HG03457 (cell line): Measurements from ENCODE around the gene SMIM20.

Source experiments
- ATAC-seq: cut with Tn5 transposase; IDR thresholded peaks from one replicate; pipeline ENCODE4 v1.9.1; 2021; ENCODE audit warnings: moderate number of reproducible peaks; ENCODE audit not compliant: unreplicated experiment

Gene SMIM20

DNA sequence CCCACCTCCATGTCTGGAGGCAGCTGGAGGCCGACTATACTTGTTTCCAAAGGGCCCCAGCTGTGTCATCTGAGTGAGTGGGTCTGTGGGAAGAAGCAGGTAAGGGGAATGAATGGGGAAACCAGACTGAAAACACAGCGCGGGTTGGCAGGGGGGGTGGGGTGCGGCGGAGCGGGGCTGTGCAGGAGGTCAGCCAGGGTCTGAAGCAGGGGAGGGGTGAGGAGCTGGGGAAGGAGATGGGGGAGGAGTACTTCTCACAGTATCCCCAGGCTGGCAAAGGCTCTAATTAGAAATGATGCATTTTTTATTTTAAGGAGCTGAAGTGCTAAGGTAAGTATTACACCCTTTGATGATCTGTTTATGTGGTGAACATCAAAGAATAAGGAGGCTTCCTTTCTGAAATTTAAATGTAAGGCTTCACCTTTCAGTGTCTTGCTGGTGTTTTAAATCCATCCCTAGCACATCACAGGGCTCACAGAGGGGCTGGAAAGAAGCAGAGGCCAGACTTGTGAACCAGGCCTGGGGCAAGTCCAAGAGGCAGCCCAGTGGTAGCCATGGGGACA, 37.5 kb downstream of the SMIM20 start:
- ATAC-seq, result no peak

DNA sequence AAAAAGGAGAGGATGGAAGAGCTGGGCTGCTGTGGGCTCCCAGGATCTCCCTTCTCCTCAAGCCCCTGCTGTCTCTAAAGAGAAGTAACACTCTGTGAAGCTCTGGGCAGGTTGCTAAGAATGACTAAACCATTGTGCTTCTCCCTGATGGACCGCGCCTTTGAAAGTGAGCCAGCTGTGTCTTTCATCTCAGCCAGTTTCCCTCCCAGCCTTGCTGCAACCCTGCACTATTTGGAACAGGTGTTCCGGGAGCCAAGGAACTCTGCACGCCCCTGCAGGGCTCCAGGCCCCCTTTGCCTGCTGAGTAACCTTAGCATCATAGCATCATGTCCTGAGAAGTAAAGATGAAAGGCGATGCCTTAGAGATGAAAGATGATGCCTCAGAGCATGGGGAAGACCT, 39.7 kb downstream of the SMIM20 start:
- no peak for ATAC-seq

DNA sequence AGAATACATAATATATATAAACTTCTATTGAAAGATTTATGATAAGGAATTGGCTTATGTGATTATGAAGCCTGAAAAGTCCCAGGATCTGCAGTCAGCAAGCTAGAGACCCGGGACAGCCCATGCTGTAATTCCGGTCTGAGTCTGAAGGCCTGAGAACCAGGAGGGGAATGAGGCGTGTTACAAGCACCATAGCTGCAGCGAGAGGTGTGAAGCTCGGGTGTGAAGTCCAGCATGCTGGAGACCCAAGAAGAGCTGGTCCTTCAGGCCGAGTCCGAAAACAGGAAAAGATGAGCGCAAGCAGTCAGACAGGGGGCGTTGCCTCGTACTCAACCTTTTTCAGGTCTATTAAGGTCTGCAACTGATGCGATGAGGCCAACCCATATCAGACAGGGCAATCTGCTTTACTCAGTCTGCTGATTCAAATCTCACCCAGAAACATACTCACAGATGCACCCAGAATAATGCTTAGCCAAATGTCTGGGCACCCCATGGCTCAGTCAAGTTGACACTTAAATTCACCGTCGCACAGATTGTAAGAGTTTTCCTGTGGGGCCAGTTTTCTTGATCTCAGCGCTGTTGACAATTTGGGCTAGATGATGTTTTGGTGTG, 40.4 kb downstream of the SMIM20 start:
- no peak for ATAC-seq

DNA sequence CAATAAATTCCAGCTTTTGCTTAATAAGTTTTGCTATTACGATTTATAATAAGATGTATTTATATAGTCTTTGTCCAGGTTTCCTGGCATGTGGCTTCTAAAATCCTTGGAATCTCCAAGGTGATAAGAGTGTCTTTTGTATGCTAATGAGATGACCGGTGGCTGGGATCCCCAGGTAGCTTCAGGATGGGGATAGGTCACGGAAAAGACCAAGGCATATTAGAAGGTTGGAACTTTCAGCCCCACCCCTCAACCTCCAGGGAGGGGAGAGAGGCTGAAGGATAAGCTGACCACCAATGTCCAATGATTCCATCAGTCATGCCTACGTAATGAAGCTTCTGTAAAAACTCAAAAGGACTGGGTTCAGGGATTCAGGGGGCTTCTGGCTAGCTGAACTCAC, 41.7 kb downstream of the SMIM20 start:
- ATAC-seq, result no peak

DNA sequence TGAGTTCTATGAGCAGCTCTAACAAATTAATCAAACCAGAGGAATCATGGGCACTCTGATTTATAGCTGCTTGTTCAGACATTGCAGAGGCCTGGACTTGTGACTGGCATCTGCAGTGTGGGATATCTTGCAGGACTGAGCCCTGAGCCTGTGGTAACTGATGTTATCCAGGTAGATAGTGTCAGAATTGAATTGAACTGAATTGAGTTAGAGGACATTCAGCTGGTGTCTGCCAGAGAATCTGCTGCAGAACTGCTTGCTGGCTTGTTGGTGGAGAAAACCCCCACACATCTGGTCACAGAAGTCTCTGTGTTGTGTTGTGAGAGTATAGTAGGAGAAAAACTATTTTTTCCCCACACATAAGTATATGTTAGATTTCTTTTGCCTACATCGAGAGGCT, 42.2 kb downstream of the SMIM20 start:
- no peak for ATAC-seq

DNA sequence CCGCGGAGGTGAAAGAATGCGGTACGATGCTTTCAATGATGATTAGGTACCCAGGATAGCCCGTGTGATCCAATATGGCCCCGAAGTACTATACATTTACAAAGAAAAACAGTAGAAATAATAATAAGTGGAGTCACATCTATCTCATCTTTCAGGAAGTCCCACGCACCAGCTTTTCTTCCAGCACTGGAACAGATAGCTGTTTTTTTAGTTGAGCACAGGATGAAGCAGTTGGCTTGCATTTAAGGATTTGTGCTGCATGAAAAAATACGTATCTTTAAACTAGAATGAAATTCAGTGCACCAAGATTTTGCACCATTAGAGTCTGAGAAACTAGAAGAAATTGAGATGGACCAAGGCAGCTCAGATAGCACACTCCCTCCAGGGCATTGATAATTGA, 44.1 kb downstream of the SMIM20 start:
- no peak for ATAC-seq

DNA sequence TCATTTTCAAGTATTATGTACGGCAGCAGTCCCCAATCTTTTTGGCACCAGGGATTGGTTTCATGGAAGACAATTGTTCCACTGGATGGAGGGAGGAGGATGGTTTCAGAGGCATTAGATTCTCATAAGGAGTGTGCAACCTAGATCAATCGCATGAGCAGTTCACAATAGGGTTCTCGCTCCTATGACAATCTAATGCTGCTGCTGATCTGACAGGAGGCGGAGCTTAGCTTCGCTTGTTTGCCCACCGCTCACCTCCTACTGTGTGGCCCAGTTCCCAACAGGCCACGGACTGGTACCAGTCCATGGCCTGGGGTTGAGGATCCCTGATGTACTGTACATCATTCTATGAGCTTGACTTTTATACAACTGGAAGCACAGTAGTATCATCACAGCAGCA, 48.4 kb downstream of the SMIM20 start:
- ATAC-seq, result no peak

DNA sequence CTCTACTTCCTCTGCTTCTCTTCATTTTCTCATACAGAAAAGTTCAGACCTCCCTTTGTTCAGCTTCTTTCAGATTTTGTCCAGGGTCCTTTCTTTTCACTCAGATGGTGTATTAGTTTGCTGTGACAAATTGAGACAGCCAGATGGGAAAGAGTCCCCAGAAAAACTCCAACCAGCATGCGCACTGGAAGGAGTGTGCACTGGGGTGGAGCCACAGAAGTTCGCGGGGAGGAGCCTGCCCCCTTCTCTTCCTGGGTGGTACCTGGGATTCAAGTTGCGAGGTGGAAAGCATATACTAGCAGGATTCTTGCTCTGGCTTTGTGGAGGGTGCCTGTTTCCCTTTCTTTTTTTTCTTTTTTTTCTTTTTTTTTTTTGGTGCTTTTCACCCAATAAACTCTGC, 51.6 kb downstream of the SMIM20 start:
- ATAC-seq, result no peak

DNA sequence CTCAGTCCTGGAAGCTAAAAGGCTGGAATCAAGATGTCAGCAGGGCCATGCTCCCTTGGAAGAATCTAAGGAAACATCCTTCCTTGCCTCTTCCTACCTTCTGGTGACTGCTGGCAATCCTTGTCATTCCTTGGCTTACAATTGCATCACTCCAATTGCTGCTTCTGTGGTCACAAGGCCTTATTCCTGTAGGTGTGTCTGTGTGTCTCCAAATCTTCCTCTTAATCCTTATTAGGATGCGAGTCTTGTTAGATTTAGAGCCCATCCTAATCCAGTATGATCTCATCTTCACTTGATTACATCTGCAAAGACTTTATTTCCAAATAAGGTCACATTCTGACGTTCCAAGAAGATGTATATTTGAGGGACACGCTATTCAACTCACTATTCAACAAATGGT, 52.2 kb downstream of the SMIM20 start:
- no peak for ATAC-seq

DNA sequence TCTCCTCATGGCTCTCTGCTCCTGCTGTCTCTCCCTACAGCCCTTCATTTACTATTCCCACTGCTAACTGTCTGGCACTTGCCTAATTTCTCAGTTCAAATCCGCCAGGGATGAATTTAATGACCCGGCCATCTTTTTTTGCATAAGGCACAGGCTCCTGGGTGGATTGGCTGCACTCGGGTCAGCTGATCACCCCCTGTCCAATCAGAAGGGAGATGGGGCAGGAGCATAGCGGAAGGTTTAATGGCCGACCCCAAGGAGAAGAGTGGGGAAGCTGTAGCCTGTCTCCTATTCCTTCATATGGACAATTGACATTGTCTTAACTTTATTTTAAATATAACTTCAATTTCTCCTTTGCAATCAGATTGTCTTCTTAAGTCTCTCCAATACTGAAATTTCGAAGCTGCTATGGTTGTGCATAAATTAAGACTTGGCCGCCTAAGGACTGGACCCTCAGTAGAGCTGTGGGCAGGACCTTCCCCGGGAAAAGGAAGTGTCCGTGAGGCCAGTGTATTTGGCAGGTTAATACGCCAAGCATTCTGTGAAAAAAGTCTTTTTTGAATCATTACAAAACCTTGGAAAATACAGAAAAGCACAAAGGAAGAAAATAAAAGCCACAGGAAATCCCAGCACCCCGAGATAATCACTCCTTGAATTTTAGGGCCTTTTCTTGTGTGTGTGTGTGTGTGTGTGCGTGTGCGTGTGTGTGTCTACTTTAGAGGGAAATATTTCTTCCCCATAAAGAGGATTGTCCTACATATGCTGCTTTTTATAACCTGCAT, 55.5 kb downstream of the SMIM20 start:
- no peak for ATAC-seq

DNA sequence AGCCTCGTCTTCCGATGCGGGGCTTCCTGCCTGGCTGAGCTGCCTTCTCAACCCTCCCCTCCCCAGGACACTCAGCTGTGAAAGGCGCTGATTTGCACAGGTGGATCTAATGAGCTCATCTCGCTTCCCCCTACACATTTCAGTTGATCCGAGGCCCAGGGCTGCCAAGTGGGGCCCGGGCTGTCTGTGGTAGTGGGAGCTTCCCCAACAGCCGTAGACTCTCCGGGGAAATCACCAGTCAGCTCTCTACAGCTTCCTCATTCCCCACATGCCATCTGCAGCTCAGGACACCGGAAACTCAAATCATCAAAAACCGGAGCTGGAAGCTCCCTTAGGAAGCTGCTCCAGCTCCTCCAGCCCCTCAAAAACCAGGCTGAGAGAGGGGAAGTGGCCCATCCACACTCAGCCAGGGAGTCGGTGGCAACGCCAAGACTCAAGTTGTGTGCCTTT, 56.2 kb downstream of the SMIM20 start:
- ATAC-seq, result peak; percentile 50

DNA sequence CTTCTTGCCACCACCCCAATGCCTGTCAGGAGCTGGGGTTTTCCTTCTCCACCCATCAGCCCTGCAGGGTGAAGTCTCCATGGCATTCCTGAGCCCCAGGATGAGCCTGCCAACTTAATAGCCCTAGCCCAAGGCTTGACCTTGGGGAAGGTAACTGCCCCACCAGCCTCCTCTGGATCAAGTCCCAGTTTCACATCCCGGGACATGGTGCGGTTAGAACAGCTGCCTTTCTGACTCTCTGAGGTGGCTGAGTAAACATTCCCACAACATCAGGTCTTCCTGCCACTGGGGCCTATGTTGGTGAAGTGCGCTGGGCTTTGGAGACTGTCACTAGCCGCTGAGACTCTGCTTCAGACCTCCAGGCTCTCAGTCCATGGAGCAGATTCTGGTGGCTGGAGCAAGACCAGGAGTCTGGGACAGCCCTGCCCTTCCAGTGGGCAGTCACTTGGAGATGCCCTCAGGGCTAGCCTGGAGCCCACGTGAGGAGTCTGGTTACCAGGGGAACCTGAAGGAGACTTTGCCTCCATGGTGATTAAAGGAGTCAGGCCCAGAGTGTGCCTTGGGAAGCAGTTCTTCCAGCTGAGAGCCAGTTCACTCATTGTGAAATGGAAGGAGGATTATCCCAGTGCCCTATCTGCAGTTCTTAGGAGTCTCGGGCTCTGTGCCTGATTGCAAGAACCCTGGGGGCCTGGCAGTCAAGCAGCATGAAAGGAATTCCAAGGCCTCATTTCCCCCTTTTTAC, 56.8 kb downstream of the SMIM20 start:
- no peak for ATAC-seq

DNA sequence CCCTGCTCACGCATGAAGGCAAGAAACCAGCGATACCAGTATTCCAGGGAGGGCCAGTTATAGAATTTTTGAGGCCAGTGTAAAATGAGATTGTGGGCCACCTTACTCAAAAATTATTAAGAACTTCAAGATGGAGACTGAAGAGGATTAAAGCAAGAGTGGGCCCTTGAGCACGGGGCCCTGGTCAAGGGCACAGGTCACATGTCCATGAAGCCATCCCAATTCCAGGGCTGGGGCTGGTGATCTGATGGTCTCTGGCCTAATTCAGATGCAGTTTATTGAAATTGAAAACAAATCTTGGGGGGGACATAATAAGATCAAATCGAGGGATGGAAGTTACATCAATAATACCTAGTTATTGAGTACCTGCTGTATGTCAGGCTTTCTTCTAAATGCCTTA, 58.3 kb downstream of the SMIM20 start:
- ATAC-seq, result no peak

DNA sequence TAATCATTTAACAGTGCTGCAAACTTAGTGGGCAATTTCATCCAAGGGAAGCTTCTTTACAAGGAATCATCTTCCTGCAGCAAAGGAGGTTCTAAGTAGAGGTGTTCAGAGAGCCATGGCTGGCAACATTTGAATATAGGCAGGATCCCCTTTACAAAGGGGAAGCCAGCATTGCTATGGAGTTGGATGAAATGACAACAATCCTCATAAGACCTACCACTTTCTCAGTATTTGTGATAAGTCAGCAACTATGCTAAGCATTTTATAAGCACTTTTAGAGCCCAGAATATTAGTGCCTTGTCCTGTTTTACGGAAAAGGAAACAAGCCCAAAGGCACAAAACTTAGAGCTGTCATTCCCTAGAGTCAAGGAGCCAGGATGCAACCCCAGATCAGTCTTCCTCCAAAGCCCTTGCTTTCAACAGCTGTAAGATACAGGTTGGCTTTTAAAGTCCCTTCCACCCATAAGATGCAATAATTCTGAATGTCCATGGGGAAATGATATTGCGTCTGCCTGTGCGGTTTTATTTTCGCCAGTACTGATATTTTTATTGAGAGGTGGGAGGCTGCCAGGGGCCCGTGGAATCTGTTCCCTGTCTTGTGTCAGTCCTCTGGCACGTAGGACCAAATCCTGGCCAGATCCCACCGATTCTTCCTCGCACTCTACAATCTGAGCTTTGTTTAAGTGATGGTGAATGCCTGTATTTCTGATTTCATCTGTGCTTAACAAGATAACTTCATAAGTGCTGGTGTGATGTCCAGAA, 59.1 kb downstream of the SMIM20 start:
- no peak for ATAC-seq

DNA sequence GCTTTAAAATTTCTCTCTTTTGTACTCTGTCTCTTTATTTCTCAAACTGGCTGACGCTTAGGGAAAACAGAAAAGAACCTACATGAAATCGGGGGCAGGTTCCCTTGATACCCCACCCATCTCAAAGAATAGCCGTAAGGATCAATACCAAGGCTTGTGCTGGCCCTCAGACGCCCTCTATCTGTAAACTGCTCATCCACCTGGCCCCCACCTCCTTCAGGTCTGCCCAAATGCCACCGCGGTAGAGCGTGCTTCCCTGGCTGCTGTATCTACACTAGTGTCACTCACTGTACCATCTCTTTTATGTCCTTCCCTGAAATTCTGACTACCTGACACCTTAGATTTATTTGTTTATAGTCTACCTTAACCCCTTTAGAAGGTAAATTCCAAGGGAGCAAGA, 62.8 kb downstream of the SMIM20 start:
- no peak for ATAC-seq

DNA sequence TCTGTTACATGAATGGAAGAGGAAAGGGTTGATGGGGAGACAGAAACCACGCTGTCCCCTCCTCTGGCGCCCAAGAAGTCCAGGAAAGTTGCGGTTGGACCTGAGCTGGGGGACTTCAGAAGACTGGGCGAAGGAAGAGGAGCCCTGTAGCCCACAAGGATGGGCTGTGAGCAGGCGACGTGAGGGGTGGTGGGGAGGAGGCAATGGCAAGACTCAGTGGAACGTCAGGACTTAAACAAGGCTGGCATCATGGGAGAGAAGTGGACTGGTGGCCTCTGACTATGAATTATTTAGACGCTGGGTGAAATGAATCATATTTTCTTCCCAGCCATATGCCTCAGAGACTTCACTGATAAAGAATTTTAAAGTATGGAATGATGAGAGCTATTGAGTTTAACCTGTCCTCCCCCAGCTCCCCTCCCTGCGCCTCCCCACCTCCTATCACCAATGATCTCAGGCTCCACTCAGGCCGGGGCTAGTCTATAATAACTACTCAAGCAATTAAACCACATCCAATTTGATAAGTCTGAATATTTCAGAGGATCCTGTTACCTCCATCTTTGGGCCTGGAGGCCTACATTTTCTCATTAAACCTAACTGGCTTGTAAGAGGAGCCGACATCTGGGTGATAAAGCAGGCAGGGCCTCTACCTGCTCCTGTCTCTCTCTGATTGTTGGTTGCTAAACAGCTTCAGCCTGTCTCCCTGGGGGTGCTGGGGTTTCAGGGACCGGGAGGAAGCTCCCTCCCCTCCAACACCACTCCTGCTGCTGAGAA, 63.6 kb downstream of the SMIM20 start:
- no peak for ATAC-seq

DNA sequence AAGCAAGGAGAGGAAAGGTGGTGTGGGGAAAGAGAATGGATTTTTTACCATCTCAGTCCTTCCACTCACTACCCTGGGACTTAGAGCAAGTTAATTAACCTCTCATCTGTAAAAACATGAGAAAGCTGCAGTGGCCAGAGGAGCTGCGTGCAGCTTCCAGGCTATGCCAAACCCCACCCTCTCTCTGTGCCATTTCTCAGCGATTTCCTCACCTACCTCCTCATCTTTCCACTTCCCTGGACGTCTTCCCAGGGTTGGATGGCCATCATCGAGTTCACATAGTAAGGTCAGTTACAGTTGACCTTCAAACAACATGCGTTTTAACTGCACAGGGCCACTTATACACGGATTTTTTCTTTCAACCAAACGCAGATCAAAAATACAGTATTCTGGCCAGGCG, 64.3 kb downstream of the SMIM20 start:
- no peak for ATAC-seq
